T-cell (primary cell): ENCODE results near the gene CRYGD. TPM values are rescaled to one million over a fixed set of nuclear protein-coding genes. Genes with fewer than 3 reads are reported as not detected.
"Not testable (repeated sequence)": the region's sequence is repeated elsewhere in the genome, so short reads cannot be mapped to it uniquely, and the experiment has no call there.

Experiments
- ATAC-seq, 4 experiments: fragments of 200-7000 bp in 3 of 4; fragments of 150-1000 bp in 1 of 4; cut with Tn5 transposase; replicated peaks in 1 of 4; 1 replicate in 3 of 4; 2 replicates in 1 of 4; pipeline ENCODE4 v1.10.0; 2021; ENCODE audit warnings: moderate library complexity in 3 of 4, mild to moderate bottlenecking in 2 of 4, moderate number of reproducible peaks in 1 of 4
- CTCF ChIA-PET, 2 donors: fragments of 300-600 bp; sonication (Branson Sonifier 250); formaldehyde crosslinking; loops; one replicate each; lab custom pipeline; 2022; ENCODE audit warnings: antibody characterized with exemption in 2 of 2; lab: Charles Lee
- POLR2A ChIA-PET, 2 donors: fragments of 300-600 bp; sonication (Branson Sonifier 250); formaldehyde crosslinking; loops; one replicate each; lab custom pipeline; 2022; ENCODE audit warnings: antibody characterized with exemption in 2 of 2; lab: Charles Lee
- DNase-seq, 35 experiments: peaks; one replicate each; pipeline versions ENCODE4 v3.0.0 to v3.0.0-alpha.2; 2013 to 2023
- H3K27ac ChIP-seq: one replicate; pipeline ENCODE4 v1.5.1; 2013; ENCODE audit warnings: low read length
- H3K27me3 ChIP-seq, 2 experiments: replicated peaks in 1 of 2; 1 replicate in 1 of 2; 2 replicates in 1 of 2; pipeline versions ENCODE4 v1.6.1 to v1.7.0; 2013; ENCODE audit warnings: low read length in 1 of 2, mixed read lengths in 1 of 2; ENCODE audit not compliant: control insufficient read depth in 2 of 2, insufficient read depth in 2 of 2; ENCODE audit errors: extremely low read depth in 1 of 2
- H3K36me3 ChIP-seq, 2 donors: 1 replicate in 1 of 2; 2 replicates in 1 of 2; pipeline versions ENCODE4 v1.6.1 to v1.7.0; 2013; ENCODE audit warnings: low read length in 1 of 2; ENCODE audit not compliant: control insufficient read depth in 2 of 2, insufficient read depth in 1 of 2; ENCODE audit errors: extremely low read depth in 1 of 2
- H3K4me1 ChIP-seq, 2 experiments: 1 replicate in 1 of 2; 2 replicates in 1 of 2; pipeline versions ENCODE4 v1.6.1 to v1.7.0; 2013; ENCODE audit warnings: low read length in 2 of 2, mixed read lengths in 1 of 2; ENCODE audit not compliant: insufficient read depth in 2 of 2, control insufficient read depth in 1 of 2; ENCODE audit errors: extremely low read depth in 1 of 2
- H3K4me3 ChIP-seq, 2 donors: 1 replicate in 1 of 2; 2 replicates in 1 of 2; pipeline versions ENCODE4 v1.5.1 to v1.7.0; 2013; ENCODE audit warnings: mild to moderate bottlenecking in 2 of 2, low read length in 1 of 2, moderate library complexity in 1 of 2; ENCODE audit not compliant: control insufficient read depth in 1 of 2; ENCODE audit errors: extremely low read depth in 1 of 2
- H3K9me3 ChIP-seq: 2 replicates; pipeline ENCODE4 v1.7.0; 2013
- H3K27ac Mint-ChIP-seq, 2 donors: one replicate each; pipeline ENCODE4 v1.8.0; 2020 to 2021; ENCODE audit warnings: mild to moderate bottlenecking in 2 of 2, mixed read lengths in 2 of 2
- H3K27me3 Mint-ChIP-seq, 2 donors: one replicate each; pipeline ENCODE4 v1.8.0; 2021 to 2022; ENCODE audit warnings: mixed read lengths in 2 of 2
- H3K36me3 Mint-ChIP-seq: one replicate; pipeline ENCODE4 v1.8.0; 2021; ENCODE audit warnings: mixed read lengths
- H3K4me1 Mint-ChIP-seq, 3 donors: one replicate each; pipeline ENCODE4 v1.8.0; 2020 to 2022; ENCODE audit warnings: mixed read lengths in 3 of 3, mild to moderate bottlenecking in 1 of 3
- H3K4me3 Mint-ChIP-seq, 3 donors: one replicate each; pipeline ENCODE4 v1.8.0; 2020 to 2022; ENCODE audit warnings: mild to moderate bottlenecking in 3 of 3, mixed read lengths in 3 of 3, moderate library complexity in 3 of 3
- H3K9me3 Mint-ChIP-seq, 3 donors: one replicate each; pipeline ENCODE4 v1.8.0; 2020 to 2022; ENCODE audit warnings: mixed read lengths in 3 of 3
- WGBS: methylation state at CpG from one replicate; pipeline ENCODE4 v1.1.5; 2013; ENCODE audit warnings: missing lambda C conversion rate; ENCODE audit not compliant: insufficient coverage; 5-methylcytosine and 5-hydroxymethylcytosine counted together
- total RNA-seq, 35 experiments: library from RNA in 6 of 35; stranded (reverse) in 6 of 35; fragments of 120-200 nt in 1 of 35; gene quantifications; one replicate each; pipeline versions ENCODE4 v1.2.1 to v1.2.4 and lab custom pipeline; 2013 to 2026

Gene CRYGD
- total RNA-seq, 5 donors from 2014 or later (not counting 1 experiment from before 2014, with no cell fraction given): not detected

DNA sequence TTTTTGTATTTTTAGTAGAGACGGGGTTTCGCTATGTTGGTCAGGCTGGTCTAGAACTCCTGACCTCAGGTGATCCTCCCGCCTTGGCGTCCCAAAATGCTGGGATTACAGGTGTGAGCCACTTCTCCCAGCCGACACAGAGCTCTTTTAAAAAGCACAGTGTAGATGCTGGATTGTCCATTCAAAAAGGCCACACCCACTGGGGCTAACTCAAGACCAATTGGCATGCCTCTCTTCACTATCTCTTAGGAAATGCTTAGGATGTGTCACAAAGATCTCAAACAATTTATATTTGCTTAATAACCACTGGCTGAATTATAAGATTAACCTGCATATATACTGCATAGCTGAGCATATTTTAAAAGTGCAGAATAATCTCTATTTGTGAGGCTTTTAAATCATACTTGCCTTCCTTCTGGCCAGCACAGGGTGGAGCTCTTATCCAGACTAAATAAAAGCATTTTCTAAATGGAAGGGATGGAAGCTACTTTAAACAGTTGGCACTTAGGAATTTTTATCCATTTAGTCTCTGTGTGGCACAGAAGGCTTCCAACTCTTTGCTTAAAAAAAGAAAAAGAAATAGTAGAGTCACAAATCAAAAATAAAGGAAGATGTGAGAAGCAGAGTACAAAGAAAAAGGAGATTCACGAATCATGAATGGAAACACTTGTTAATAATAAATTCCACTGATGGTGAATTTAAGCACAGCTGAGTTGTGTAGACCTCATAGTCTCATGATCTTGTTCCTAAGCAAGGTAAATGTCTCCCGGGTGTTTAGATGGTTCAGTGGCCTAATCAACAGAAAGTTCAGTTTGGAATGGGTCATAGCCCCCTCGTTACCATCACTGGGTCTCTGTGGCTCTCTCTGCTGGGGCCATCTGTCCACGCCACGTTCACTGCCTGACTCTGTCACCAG, 22.4 kb downstream of the CRYGD start:
- Mint-ChIP-seq H3K27ac (peak overlapping the region in 1 of 2 donors; percentile 60), H3K9me3 (no peaks in the 10 kb centered on the region), H3K4me3 (no peak overlapping the region), H3K4me1 (peaks cover 23 to 31% (median 28%) of the 10 kb centered on the region in 3 donors), H3K36me3 (no peaks in the 10 kb centered on the region), H3K27me3 (peaks cover 2 to 15% of the 10 kb centered on the region in 2 donors)
- no peaks in the 10 kb centered on the region for H3K9me3 ChIP-seq
- DNase-seq: no peak
- ATAC-seq: no peak
- CTCF ChIA-PET: interaction anchor here (0.5 to 0.6 kb wide), 2 partner anchors 32 to 55 kb away, joined by 3 to 5 read pairs; no protein-coding TSS in a partner anchor
- 50% methylated on average over 5 of the region's 10 CpGs for WGBS
- no peaks in the 10 kb centered on the region for H3K36me3 ChIP-seq
- H3K27me3 ChIP-seq: peaks cover 0 to 8% of the 10 kb centered on the region in 2 experiments
- POLR2A ChIA-PET: interaction anchor here (0.6 to 0.7 kb wide), 2 partner anchors 11 to 569 kb away, joined by 3 to 5 read pairs; no protein-coding TSS in a partner anchor
- H3K27ac ChIP-seq: no peak overlapping the region
- H3K4me3 ChIP-seq: no peak overlapping the region
- peaks cover 0 to 2% of the 10 kb centered on the region in 2 experiments for H3K4me1 ChIP-seq

DNA sequence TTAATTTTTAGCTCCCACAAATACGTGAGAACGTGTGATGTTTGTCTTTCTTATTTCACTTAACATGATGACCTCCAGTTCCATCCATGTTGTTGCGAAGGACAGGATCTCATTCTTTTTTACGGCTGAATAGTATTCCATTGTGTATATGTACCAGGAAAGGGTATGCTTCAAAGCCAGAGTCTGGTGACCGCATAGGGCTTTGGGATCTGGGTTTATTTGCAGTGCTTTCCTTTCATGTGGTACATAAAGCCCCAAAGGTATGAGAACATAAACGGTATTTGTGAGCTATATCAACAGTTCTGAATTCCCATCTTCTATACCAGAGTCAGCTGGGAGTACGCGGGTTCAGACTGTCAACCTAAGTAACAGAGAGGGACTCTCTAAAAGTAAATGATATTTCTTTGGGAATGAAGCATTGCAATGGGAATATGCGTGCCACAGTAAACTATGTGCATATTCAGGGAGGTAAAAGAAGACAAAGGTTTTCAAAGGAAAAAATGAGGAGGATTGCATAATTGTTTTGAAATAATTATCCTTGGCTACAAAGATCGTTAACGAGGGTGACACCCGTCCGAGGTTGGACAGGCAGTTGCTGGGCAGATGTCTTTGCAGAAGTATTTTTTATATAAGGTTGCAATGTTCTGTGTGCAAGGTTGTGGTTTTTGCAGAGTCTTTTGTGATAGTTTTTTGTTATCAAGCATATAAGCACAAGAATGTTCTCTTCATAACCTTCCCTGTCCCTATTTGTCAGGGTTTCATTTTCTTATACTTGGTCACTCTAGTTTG, 24.4 kb downstream of the CRYGD start:
- POLR2A ChIA-PET: no interaction called here
- DNase-seq (no peak), ATAC-seq (no peak)
- Histone ChIP-seq H3K4me1 (peaks cover 0 to 2% of the 10 kb centered on the region in 2 experiments), H3K27me3 (peaks cover 0 to 4% of the 10 kb centered on the region in 2 experiments), H3K27ac (no peak overlapping the region), H3K36me3 (no peaks in the 10 kb centered on the region), H3K4me3 (no peak overlapping the region), H3K9me3 (no peaks in the 10 kb centered on the region)
- no peaks in the 10 kb centered on the region for H3K9me3 Mint-ChIP-seq
- H3K27me3 Mint-ChIP-seq: peaks cover 0 to 5% of the 10 kb centered on the region in 2 donors
- CTCF ChIA-PET: no interaction called here
- H3K27ac Mint-ChIP-seq: peak overlapping the region in 1 of 2 donors; percentile 45
- H3K4me1 Mint-ChIP-seq: peaks cover 23 to 31% (median 28%) of the 10 kb centered on the region in 3 donors
- WGBS: 74% methylated on average over 4 of the region's 13 CpGs
- H3K4me3 Mint-ChIP-seq: peak overlapping the region in 2 of 3 donors; percentile 46 to 50
- H3K36me3 Mint-ChIP-seq: no peaks in the 10 kb centered on the region

DNA sequence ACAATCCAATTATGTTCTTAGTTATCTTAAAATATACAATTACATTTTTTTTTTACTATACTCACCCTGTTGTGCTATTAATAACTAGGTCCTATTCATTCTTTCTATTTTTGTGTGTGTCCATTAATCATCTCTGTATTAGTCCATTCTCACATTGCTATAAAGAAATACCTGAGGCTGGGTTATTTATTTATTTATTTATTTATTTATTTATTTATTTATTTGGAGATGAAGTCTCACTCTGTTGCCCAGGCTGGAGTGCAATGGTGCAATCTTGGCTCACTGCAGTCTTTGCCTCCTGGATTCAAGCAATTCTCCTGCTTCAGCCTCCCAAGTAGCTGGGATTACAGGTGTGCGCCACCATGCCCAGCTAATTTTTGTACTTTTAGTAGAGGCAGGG, 25.6 kb downstream of the CRYGD start:
- H3K4me3 Mint-ChIP-seq, POLR2A ChIA-PET: not testable (repeated sequence)

DNA sequence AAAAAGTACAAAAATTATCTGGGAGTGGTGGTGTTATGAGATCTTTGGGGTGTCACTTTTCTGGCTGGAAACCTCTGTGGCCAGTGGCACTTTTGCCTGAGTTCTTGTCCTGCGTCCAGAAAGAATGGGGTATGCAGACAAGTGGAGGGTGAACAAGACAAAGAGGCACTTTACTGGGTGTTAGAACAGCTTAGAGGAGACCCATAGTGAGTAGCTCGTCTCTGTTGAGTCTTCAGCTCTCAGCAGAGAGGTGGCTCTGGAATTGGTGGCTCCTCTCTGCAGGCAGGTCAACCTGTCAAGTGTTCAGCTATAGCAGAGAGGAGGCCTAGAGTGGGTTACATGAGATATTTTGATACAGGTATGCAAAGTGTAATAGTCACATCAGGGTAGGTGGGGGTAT, 26.1 kb downstream of the CRYGD start:
- DNase-seq: no peak
- CTCF ChIA-PET: interaction anchor here in 1 of 2 donors (0.6 kb wide), 1 partner anchor 1412 kb away, joined by 3 read pairs; no protein-coding TSS in a partner anchor
- H3K9me3 Mint-ChIP-seq: no peaks in the 10 kb centered on the region

More for the DNA sequence above, 25.6 kb downstream of the CRYGD start:
- H3K36me3 Mint-ChIP-seq, H3K4me1 ChIP-seq, H3K27me3 ChIP-seq, H3K27ac Mint-ChIP-seq, H3K27me3 Mint-ChIP-seq, H3K9me3 Mint-ChIP-seq, DNase-seq, ATAC-seq, H3K27ac ChIP-seq, H3K36me3 ChIP-seq, H3K4me3 ChIP-seq, CTCF ChIA-PET, H3K9me3 ChIP-seq: not testable (repeated sequence)
- H3K4me1 Mint-ChIP-seq: peaks cover 23 to 31% (median 28%) of the 10 kb centered on the region in 3 donors
- WGBS: no CpG with 5 or more reads among the region's 1 CpG

DNA sequence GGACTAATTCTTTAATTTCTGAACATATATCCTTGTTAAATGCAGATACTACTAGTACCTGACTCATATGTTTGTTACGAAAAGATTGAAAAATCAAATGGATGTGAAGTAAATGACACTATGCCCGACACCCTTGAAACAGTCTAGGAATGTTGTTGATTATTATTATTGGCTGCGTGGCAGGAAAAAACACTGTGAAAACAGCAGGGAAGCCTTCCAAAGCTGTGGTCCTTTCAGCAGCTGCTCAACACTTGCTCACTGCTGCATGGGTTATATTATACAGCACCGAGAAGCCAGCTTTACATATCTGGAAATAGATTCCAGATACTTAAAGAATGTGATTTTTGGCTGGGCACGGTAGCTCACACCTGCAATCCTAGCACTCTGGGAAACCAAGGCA, 26.5 kb downstream of the CRYGD start:
- H3K36me3 ChIP-seq: no peaks in the 10 kb centered on the region
- ChIA-PET POLR2A (interaction anchor here in 1 of 2 donors (0.5 kb wide), 1 partner anchor 1652 kb away, joined by 3 read pairs; no protein-coding TSS in a partner anchor), CTCF (interaction anchor here in 1 of 2 donors (0.6 kb wide), 1 partner anchor 1412 kb away, joined by 3 read pairs; no protein-coding TSS in a partner anchor)
- peaks cover 0 to 2% of the 10 kb centered on the region in 2 experiments for H3K4me1 ChIP-seq
- no peaks in the 10 kb centered on the region for H3K9me3 Mint-ChIP-seq
- no peak overlapping the region for H3K27ac Mint-ChIP-seq
- no peak for DNase-seq
- peaks cover 0 to 4% of the 10 kb centered on the region in 2 experiments for H3K27me3 ChIP-seq
- H3K36me3 Mint-ChIP-seq: no peaks in the 10 kb centered on the region
- no peak overlapping the region for H3K4me3 ChIP-seq
- no peak overlapping the region for H3K4me3 Mint-ChIP-seq
- H3K27ac ChIP-seq: no peak overlapping the region
- H3K9me3 ChIP-seq: no peaks in the 10 kb centered on the region
- WGBS: 63% methylated on average over 3 of the region's 5 CpGs
- peaks cover 23 to 31% (median 28%) of the 10 kb centered on the region in 3 donors for H3K4me1 Mint-ChIP-seq
- H3K27me3 Mint-ChIP-seq: peaks cover 0 to 5% of the 10 kb centered on the region in 2 donors
- ATAC-seq: no peak

More for the DNA sequence above, 26.1 kb downstream of the CRYGD start:
- WGBS: 100% methylated on average over 1 of the region's 2 CpGs
- Mint-ChIP-seq H3K27me3 (peaks cover 0 to 5% of the 10 kb centered on the region in 2 donors), H3K4me3 (no peak overlapping the region), H3K27ac (no peak overlapping the region), H3K4me1 (peaks cover 23 to 31% (median 28%) of the 10 kb centered on the region in 3 donors), H3K36me3 (no peaks in the 10 kb centered on the region)
- no peak for ATAC-seq
- POLR2A ChIA-PET: no interaction called here
- H3K4me1 ChIP-seq: peaks cover 0 to 2% of the 10 kb centered on the region in 2 experiments
- H3K36me3 ChIP-seq: no peaks in the 10 kb centered on the region
- no peaks in the 10 kb centered on the region for H3K9me3 ChIP-seq
- peaks cover 0 to 4% of the 10 kb centered on the region in 2 experiments for H3K27me3 ChIP-seq
- no peak overlapping the region for H3K4me3 ChIP-seq
- H3K27ac ChIP-seq: no peak overlapping the region
